ENCODE data around the gene PAFAH1B1.
"Not testable (repeated sequence)": the region's sequence is repeated elsewhere in the genome, so short reads cannot be mapped to it uniquely, and the experiment has no call there.

The PAFAH1B1 gene

GRCh38 chr17:2694381-2695242 lies 101.2 kb downstream of the PAFAH1B1 start:
- TF ChIP-seq, protein P1, sequence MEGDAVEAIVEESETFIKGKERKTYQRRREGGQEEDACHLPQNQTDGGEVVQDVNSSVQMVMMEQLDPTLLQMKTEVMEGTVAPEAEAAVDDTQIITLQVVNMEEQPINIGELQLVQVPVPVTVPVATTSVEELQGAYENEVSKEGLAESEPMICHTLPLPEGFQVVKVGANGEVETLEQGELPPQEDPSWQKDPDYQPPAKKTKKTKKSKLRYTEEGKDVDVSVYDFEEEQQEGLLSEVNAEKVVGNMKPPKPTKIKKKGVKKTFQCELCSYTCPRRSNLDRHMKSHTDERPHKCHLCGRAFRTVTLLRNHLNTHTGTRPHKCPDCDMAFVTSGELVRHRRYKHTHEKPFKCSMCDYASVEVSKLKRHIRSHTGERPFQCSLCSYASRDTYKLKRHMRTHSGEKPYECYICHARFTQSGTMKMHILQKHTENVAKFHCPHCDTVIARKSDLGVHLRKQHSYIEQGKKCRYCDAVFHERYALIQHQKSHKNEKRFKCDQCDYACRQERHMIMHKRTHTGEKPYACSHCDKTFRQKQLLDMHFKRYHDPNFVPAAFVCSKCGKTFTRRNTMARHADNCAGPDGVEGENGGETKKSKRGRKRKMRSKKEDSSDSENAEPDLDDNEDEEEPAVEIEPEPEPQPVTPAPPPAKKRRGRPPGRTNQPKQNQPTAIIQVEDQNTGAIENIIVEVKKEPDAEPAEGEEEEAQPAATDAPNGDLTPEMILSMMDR (conservative IDR thresholded peaks at IDR 0.05; ENCODE audit: control insufficient read depth, insufficient read depth, low read depth, low read length): no peak
- no peak for DNase-seq (ENCODE audit: low read depth)
- H3K4me3 ChIP-seq (ENCODE audit: control insufficient read depth, low read depth, low read length): no peak overlapping the region

DNA sequence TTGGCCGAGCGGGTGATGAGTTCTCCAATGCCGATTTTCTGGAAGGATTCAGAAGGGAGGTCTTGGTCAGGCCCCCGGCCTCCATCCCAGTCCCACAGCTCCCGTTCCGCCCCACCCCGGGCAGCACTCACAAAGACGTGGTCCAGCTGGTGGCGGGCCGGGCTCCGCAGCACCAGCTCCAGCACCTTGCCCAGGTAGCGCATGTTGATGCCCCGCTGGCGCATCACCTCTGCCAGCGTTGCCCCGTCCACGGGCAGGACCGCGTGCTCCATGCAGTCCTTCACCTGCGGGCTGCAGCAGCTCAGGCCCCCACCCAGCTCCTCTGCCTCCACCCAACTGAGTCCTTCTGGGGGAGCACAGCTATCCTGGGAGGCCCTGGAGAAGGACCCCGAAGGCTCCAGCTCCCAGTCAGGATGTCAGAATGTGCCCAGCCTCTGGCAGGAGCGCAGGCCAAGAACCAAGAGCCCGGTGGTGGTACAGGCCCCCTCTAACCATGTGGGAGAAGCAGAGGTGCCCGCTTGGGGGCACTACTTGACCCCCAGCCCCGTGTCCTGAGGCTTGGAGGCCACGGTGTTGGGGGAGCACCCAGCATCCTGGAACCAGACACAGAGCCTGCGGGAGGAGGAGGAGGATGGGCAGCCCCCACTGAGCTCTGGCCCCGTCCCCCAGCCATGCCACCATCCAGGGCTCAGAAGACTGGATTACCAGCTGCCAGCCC lies 101.9 kb downstream of the PAFAH1B1 start:
- DNase-seq (ENCODE audit: low read depth): no peak
- no peak overlapping the region for H3K4me3 ChIP-seq (ENCODE audit: control insufficient read depth, low read depth, low read length)
- TF ChIP-seq, protein P1 (conservative IDR thresholded peaks at IDR 0.05; ENCODE audit: control insufficient read depth, insufficient read depth, low read depth, low read length): no peak

- DNase-seq (ENCODE audit: low read depth): no peak
- no peak overlapping the region for H3K4me3 ChIP-seq (ENCODE audit: control insufficient read depth, low read depth, low read length)
- TF ChIP-seq, protein P1 (conservative IDR thresholded peaks at IDR 0.05; ENCODE audit: control insufficient read depth, insufficient read depth, low read depth, low read length): no peak
Observed at GRCh38 chr17:2695961-2696760, 102.7 kb downstream of the PAFAH1B1 start.

GRCh38 chr17:2697611-2698162 lies 104.2 kb downstream of the PAFAH1B1 start:
- H3K4me3 ChIP-seq (ENCODE audit: control insufficient read depth, low read depth, low read length): no peak overlapping the region
- DNase-seq (ENCODE audit: low read depth): no peak
- TF ChIP-seq, protein P1 (conservative IDR thresholded peaks at IDR 0.05; ENCODE audit: control insufficient read depth, insufficient read depth, low read depth, low read length): no peak

DNA sequence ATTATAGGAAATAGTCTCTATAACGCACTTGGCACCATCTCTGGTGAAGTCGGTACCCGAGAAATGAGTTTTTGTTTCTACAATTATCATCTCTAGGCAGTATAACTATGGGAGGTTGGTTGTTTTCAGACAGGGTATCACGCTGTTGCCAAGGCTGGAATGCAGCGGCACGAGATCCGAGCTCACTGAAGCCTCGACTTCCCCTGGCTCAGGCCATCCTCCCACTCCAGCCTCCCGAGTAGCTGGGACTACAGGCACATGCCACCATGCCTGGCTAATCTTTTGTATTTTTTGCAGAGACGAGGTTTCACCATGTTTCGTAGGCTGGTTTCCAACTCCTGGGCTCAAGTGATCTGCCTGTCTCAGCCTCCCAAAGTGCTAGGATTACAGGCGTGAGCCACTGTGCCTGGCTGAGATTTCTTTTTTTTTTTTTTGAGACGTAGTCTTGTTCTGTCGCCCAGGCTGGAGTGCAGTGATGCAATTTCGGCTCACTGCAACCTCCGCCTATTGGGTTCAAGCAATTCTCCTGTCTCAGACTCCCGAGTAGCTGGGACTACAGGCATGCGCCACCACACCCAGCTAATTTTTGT lies 105.9 kb downstream of the PAFAH1B1 start:
- not testable (repeated sequence) for H3K4me3 ChIP-seq (ENCODE audit: control insufficient read depth, low read depth, low read length); DNase-seq (ENCODE audit: low read depth)

- DNase-seq (ENCODE audit: low read depth): no peak
- H3K4me3 ChIP-seq (ENCODE audit: control insufficient read depth, low read depth, low read length): no peak overlapping the region
- TF ChIP-seq, protein P1 (conservative IDR thresholded peaks at IDR 0.05; ENCODE audit: control insufficient read depth, insufficient read depth, low read depth, low read length): no peak
Observed at GRCh38 chr17:2700030-2700490, 106.6 kb downstream of the PAFAH1B1 start.

Measured in fibroblast of mammary gland (primary cell).